ENCODE data around the gene OSBPL10.

DNA sequence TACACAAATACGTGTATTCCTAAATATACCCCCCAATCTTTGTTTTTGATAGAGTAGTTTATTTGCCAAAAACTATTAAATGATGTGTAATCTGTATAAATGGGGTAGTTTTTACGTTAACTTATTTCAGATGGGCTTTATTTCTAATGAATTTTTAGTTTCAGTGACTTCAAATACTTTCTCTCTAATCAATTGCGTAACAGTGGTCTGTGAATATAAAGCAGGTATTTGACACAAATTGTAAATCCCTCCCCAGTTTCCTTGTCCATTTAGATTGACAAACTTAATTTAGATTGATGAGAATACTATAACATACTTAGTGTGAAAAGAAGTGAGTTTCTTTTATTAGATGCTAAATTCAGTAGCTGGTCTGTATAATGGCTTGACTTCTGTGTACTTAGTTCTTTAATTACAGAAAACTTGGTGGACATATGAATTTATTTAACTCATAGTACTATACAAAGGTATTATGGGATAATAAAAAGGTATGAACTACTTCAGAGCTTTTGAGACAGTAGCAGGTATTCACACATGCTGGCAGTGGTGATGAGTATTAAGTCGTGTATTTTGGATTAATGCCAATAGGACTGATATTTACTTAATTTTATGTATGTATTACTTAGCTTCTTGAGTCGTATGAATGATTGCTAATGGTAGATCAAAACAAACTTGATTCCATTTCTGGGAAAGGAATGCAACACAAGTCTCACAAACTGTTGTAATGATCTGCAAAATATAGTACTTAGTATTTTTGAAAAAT is 366.7 kb downstream of the OSBPL10 start:
- TF ChIP-seq, protein P1, sequence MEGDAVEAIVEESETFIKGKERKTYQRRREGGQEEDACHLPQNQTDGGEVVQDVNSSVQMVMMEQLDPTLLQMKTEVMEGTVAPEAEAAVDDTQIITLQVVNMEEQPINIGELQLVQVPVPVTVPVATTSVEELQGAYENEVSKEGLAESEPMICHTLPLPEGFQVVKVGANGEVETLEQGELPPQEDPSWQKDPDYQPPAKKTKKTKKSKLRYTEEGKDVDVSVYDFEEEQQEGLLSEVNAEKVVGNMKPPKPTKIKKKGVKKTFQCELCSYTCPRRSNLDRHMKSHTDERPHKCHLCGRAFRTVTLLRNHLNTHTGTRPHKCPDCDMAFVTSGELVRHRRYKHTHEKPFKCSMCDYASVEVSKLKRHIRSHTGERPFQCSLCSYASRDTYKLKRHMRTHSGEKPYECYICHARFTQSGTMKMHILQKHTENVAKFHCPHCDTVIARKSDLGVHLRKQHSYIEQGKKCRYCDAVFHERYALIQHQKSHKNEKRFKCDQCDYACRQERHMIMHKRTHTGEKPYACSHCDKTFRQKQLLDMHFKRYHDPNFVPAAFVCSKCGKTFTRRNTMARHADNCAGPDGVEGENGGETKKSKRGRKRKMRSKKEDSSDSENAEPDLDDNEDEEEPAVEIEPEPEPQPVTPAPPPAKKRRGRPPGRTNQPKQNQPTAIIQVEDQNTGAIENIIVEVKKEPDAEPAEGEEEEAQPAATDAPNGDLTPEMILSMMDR (IDR thresholded peaks at IDR 0.05) = no peak
- TF ChIP-seq POLR2A (IDR thresholded peaks at IDR 0.05) (no peak), POLR2AphosphoS5 (IDR thresholded peaks at IDR 0.05) (no peak)

Data from prostate gland (tissue), 2 donors.